Upper lobe of left lung (tissue), 4 donors: ENCODE data around the gene EPOP.

Experiments used
- EP300 ChIP-seq, 4 donors: sonication (generic); formaldehyde crosslinking; IDR thresholded peaks; one replicate each; pipeline ENCODE4 v1.5.1; 2017; ENCODE audit warnings: antibody characterized with exemption in 4 of 4, control low read depth in 2 of 4
- POLR2A ChIP-seq, 4 donors: fragments of 450-650 bp; IDR thresholded peaks; one replicate each; pipeline ENCODE4 v1.5.1; 2016 to 2017; ENCODE audit warnings: antibody characterized with exemption in 4 of 4, mild to moderate bottlenecking in 2 of 4
- POLR2AphosphoS5 ChIP-seq, 2 donors: sonication (generic); formaldehyde crosslinking; IDR thresholded peaks; one replicate each; pipeline ENCODE4 v1.5.1; 2017; ENCODE audit warnings: antibody characterized with exemption in 2 of 2
- TF ChIP-seq, protein P1 (sequence below), 6 experiments: fragments of 450-650 bp in 4 of 6; fragments of 200-600 bp in 2 of 6; sonication (generic) in 2 of 6; IDR thresholded peaks; one replicate each; pipeline ENCODE4 v1.5.1; 2016 to 2019; ENCODE audit warnings: antibody characterized with exemption in 6 of 6

DNA sequence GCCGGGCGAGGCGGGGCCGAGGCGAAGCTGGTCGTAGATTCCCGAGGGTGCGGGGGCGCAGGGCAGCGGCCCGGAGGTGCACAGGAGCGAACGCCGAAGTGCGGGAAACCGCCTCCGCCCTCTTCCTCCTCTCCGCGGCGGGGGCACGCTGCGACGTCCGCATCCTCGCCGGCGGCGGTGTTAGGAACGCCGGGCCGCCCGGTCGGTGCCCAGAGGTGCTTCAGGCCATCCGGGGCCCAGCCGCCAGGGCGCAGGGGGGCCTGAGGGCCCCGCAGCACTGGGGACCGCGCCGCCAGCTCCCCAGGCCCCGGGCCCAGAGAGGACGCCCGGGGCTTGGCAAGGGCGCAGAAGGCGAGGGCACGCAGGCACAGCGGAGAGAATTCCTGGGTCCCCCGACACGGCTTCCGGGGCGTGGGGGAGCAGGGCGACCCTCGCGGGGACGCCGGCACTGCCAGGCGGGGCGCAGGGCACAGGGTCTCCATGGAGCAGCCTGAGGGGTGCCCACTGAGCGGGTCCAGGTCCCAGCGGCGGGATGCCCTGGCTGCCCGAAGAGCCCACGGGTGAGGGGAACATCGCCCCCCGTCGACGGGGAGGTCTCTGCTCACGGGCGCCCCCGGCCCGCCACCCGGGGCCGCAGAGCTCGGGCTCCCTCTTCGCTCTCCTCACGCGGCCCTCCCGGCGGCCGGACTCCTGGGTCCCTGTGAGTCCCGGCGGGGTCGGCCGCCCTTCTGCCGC is 576 bp downstream of the EPOP start:
- TF ChIP-seq, protein P1, sequence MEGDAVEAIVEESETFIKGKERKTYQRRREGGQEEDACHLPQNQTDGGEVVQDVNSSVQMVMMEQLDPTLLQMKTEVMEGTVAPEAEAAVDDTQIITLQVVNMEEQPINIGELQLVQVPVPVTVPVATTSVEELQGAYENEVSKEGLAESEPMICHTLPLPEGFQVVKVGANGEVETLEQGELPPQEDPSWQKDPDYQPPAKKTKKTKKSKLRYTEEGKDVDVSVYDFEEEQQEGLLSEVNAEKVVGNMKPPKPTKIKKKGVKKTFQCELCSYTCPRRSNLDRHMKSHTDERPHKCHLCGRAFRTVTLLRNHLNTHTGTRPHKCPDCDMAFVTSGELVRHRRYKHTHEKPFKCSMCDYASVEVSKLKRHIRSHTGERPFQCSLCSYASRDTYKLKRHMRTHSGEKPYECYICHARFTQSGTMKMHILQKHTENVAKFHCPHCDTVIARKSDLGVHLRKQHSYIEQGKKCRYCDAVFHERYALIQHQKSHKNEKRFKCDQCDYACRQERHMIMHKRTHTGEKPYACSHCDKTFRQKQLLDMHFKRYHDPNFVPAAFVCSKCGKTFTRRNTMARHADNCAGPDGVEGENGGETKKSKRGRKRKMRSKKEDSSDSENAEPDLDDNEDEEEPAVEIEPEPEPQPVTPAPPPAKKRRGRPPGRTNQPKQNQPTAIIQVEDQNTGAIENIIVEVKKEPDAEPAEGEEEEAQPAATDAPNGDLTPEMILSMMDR (IDR thresholded peaks at IDR 0.05), result no peak
- TF ChIP-seq POLR2A (IDR thresholded peaks at IDR 0.05), result no peak
- TF ChIP-seq POLR2AphosphoS5 (IDR thresholded peaks at IDR 0.05), result no peak
- no peak for TF ChIP-seq EP300 (IDR thresholded peaks at IDR 0.05)
